Endothelial cell of umbilical vein (primary cell): ENCODE measurements around the gene HMGXB4. TPM values are rescaled to one million over a fixed set of nuclear protein-coding genes. Genes with fewer than 3 reads are reported as not detected.

Experiments used
- BruUV-seq: library from RNA; stranded (reverse); fragments of 400-500 nt; replicated peaks from 2 replicates; lab custom pipeline; 2021; lab: Mats Ljungman, UMichigan
- CTCF ChIA-PET: fragments of 300-600, 350-600 bp; sonication (Branson Sonifier 250); formaldehyde crosslinking; loops from one replicate; lab custom pipeline; 2021; ENCODE audit warnings: antibody characterized with exemption, inconsistent platforms; lab: Charles Lee
- POLR2A ChIA-PET: fragments of 300-600, 350-600 bp; sonication (Branson Sonifier 250); formaldehyde crosslinking; loops from one replicate; lab custom pipeline; 2021; ENCODE audit warnings: antibody characterized with exemption, inconsistent platforms; lab: Charles Lee
- DNase-seq: peaks from one replicate; pipeline ENCODE4 v3.0.0-alpha.2; 2011; ENCODE audit warnings: low read depth, low spot score
- FAIRE-seq: peaks from 2 replicates; lab custom pipeline; 2011; peaks lifted over from hg19 to GRCh38; lab: Jason Lieb, UNC
- H2AFZ ChIP-seq: 2 replicates; pipeline ENCODE4 v1.6.0; 2012; ENCODE audit warnings: low read depth, low read length, control low read depth, inconsistent platforms
- H3K27ac ChIP-seq: 2 replicates; pipeline ENCODE4 v1.5.1; 2011; ENCODE audit warnings: low read depth, mild to moderate bottlenecking, control low read depth, low read length, moderate library complexity; ENCODE audit not compliant: insufficient read depth
- H3K27me3 ChIP-seq, 2 experiments: 2 replicates each; pipeline versions ENCODE4 v1.6.0 to v1.6.1; 2011; ENCODE audit warnings: low read length in 2 of 2, mixed read lengths in 1 of 2; ENCODE audit not compliant: control insufficient read depth in 2 of 2, insufficient read depth in 2 of 2
- H3K36me3 ChIP-seq, 2 experiments: 2 replicates in 1 of 2; 3 replicates in 1 of 2; pipeline ENCODE4 v1.5.1; 2011; ENCODE audit warnings: low read length in 2 of 2, mild to moderate bottlenecking in 1 of 2, moderate library complexity in 1 of 2; ENCODE audit not compliant: control insufficient read depth in 2 of 2, insufficient read depth in 2 of 2; ENCODE audit errors: extremely low read depth in 1 of 2
- H3K4me1 ChIP-seq: 3 replicates; pipeline ENCODE4 v1.5.1; 2011; ENCODE audit warnings: mild to moderate bottlenecking, low read length; ENCODE audit not compliant: control insufficient read depth, insufficient read depth; ENCODE audit errors: extremely low read depth
- H3K4me2 ChIP-seq: 2 replicates; pipeline ENCODE4 v1.6.1; 2011; ENCODE audit warnings: low read length, control low read depth, mixed read lengths; ENCODE audit not compliant: insufficient read depth
- H3K4me3 ChIP-seq, 3 experiments: fragments of 200-600 bp in 1 of 3; sonication (generic), shearing (Covaris generic) in 1 of 3; replicated peaks in 1 of 3; 2 replicates each; pipeline ENCODE4 v1.5.1; 2011 to 2016; ENCODE audit warnings: control low read depth in 3 of 3, low read length in 3 of 3, mild to moderate bottlenecking in 2 of 3, inconsistent platforms in 1 of 3, low read depth in 1 of 3, moderate library complexity in 1 of 3; ENCODE audit not compliant: insufficient read depth in 1 of 3
- H3K79me2 ChIP-seq: 2 replicates; pipeline ENCODE4 v1.6.0; 2012; ENCODE audit warnings: low read length, inconsistent platforms; ENCODE audit not compliant: control insufficient read depth, insufficient read depth
- H3K9ac ChIP-seq: replicated peaks from 2 replicates; pipeline ENCODE3; 2011; ENCODE audit warnings: low read length, control low read depth; ENCODE audit not compliant: insufficient read depth; ENCODE audit errors: extremely low read depth
- H3K9me1 ChIP-seq: replicated peaks from 3 replicates; pipeline ENCODE4 v1.6.0; 2011; ENCODE audit warnings: mild to moderate bottlenecking, low read length; ENCODE audit not compliant: control insufficient read depth, insufficient read depth; ENCODE audit errors: extremely low read depth
- H3K9me3 ChIP-seq: replicated peaks from 2 replicates; pipeline ENCODE4 v1.5.1; 2012; ENCODE audit warnings: low read length, inconsistent platforms; ENCODE audit not compliant: control insufficient read depth, insufficient read depth
- H4K20me1 ChIP-seq: replicated peaks from 2 replicates; pipeline ENCODE3; 2011; ENCODE audit warnings: mild to moderate bottlenecking, low read length; ENCODE audit not compliant: control insufficient read depth, insufficient read depth; ENCODE audit errors: extremely low read depth
- CTCF ChIP-seq, 2 donors: IDR thresholded peaks; 1 replicate in 1 of 2; 2 replicates in 1 of 2; pipeline ENCODE4 v1.5.1; 2011; ENCODE audit warnings: low read length in 2 of 2, mild to moderate bottlenecking in 2 of 2, moderate library complexity in 2 of 2, control low read depth in 1 of 2, inconsistent platforms in 1 of 2, low read depth in 1 of 2; ENCODE audit not compliant: insufficient read depth in 1 of 2; ENCODE audit errors: extremely low read depth in 1 of 2
- EZH2 ChIP-seq: IDR thresholded peaks from 2 replicates; pipeline ENCODE4 v1.6.1; 2012; ENCODE audit warnings: borderline replicate concordance, low read depth, mild to moderate bottlenecking, moderate library complexity, low read length, inconsistent platforms; ENCODE audit not compliant: severe bottlenecking
- FOS ChIP-seq: IDR thresholded peaks from 2 replicates; pipeline ENCODE4 v1.6.1; 2011; ENCODE audit warnings: mild to moderate bottlenecking, low read length, moderate library complexity, borderline replicate concordance; ENCODE audit not compliant: insufficient read depth
- GATA2 ChIP-seq: IDR thresholded peaks from 2 replicates; pipeline ENCODE4 v1.7.0; 2011; ENCODE audit warnings: low read depth, mild to moderate bottlenecking, moderate library complexity, mixed read lengths, low read length; ENCODE audit not compliant: insufficient read length, insufficient read depth
- JUN ChIP-seq: IDR thresholded peaks from 2 replicates; pipeline ENCODE4 v1.6.1; 2011; ENCODE audit warnings: borderline replicate concordance, low read depth; ENCODE audit not compliant: insufficient read length, insufficient read depth
- MAX ChIP-seq: IDR thresholded peaks from 2 replicates; pipeline ENCODE4 v1.6.1; 2011; ENCODE audit not compliant: insufficient read depth, insufficient read length
- MYC ChIP-seq: IDR thresholded peaks from one replicate; pipeline ENCODE4 v1.6.1; 2011; ENCODE audit warnings: mild to moderate bottlenecking, low read depth, low read length
- POLR2A ChIP-seq: IDR thresholded peaks from 2 replicates; pipeline ENCODE4 v1.6.1; 2012; ENCODE audit warnings: low read depth, mild to moderate bottlenecking, control low read depth, low read length
- POLR2AphosphoS5 ChIP-seq: IDR thresholded peaks from 2 replicates; pipeline ENCODE4 v1.6.1; 2012; ENCODE audit warnings: low read depth, mild to moderate bottlenecking, control low read depth, low read length, moderate library complexity; ENCODE audit not compliant: insufficient read depth
- dilution Hi-C: fragments of 300-500 bp; cut with MboI; formaldehyde crosslinking; loops from one replicate; pipeline ENCODE4 v1.15.0; 2019; ENCODE audit warnings: low sequenced_read_pairs; ENCODE audit not compliant: extremely low pct_ligation_motif_present
- intact Hi-C: fragments of 100-400 bp; cut with micrococcal nuclease; formaldehyde crosslinking; loops from one replicate; pipeline ENCODE4 v1.10.0; 2022
- polyA plus RNA-seq, 4 experiments: library from polyadenylated mRNA; depleted of rRNA in 3 of 4; stranded (reverse) in 3 of 4; unstranded in 1 of 4; fragments of >200 nt; gene quantifications; 2 replicates each; pipeline versions ENCODE4 v1.2.1 to v1.2.3, GENCODE V29; 2011 to 2012; ENCODE audit warnings: missing spikeins in 1 of 4
- total RNA-seq: library from RNA; stranded (reverse); gene quantifications from 2 replicates; pipeline ENCODE4 v1.2.3, GENCODE V29; 2021

Gene HMGXB4
- total and polyA plus RNA-seq, 2 donors (not counting 3 experiments of a cell fraction or from before 2014, with no cell fraction given), result 12.2 to 30.5 TPM

GRCh38 chr22:35318346-35319215 is 61.3 kb downstream of the HMGXB4 start:
- dilution Hi-C loops, result no loop called here
- POLR2A ChIA-PET, result no interaction called here

More at GRCh38 chr22:35318346-35319215, 61.3 kb downstream of the HMGXB4 start:
- Histone ChIP-seq H3K27ac (no peak overlapping the region), H3K4me1 (peaks cover 12% of the 10 kb centered on the region), H3K27me3 (no peaks in the 10 kb centered on the region), H3K9me3 (no peaks in the 10 kb centered on the region), H3K9me1 (no peaks in the 10 kb centered on the region), H2AFZ (no peak overlapping the region), H3K79me2 (peaks cover 4% of the 10 kb centered on the region), H3K9ac (no peak overlapping the region), H3K4me3 (no peak overlapping the region), H4K20me1 (no peaks in the 10 kb centered on the region), H3K36me3 (peaks cover 9 to 36% of the 10 kb centered on the region in 2 experiments), H3K4me2 (no peak overlapping the region)
- CTCF ChIA-PET, result no interaction called here
- FAIRE-seq, result no peak
- BruUV-seq, result no TSS peak
- TF ChIP-seq POLR2A (no peak), MAX (no peak), GATA2 (no peak), CTCF (IDR thresholded peaks at IDR 0.05; ENCODE audit: extremely low read depth in 1 of 2, insufficient read depth in 1 of 2, low read depth in 1 of 2, low read length in 2 of 2) (no peak), EZH2 (no peak), MYC (no peak), FOS (no peak), POLR2AphosphoS5 (no peak), JUN (no peak)
- no peak for DNase-seq
- intact Hi-C loops, result no loop called here
